GM12892 (cell line): ENCODE results near the gene LARGE1.

Experiments
- POLR2A ChIP-seq: IDR thresholded peaks from 2 replicates; pipeline ENCODE4 v1.6.1; 2011; ENCODE audit warnings: low read depth, low read length, control low read depth
- POLR2AphosphoS5 ChIP-seq: IDR thresholded peaks from 2 replicates; pipeline ENCODE4 v1.6.1; 2011; ENCODE audit warnings: low read depth, low read length, control low read depth
- TAF1 ChIP-seq: IDR thresholded peaks from 2 replicates; pipeline ENCODE4 v1.6.1; 2011; ENCODE audit warnings: low read depth, mild to moderate bottlenecking, control low read depth, low read length, borderline replicate concordance

DNA sequence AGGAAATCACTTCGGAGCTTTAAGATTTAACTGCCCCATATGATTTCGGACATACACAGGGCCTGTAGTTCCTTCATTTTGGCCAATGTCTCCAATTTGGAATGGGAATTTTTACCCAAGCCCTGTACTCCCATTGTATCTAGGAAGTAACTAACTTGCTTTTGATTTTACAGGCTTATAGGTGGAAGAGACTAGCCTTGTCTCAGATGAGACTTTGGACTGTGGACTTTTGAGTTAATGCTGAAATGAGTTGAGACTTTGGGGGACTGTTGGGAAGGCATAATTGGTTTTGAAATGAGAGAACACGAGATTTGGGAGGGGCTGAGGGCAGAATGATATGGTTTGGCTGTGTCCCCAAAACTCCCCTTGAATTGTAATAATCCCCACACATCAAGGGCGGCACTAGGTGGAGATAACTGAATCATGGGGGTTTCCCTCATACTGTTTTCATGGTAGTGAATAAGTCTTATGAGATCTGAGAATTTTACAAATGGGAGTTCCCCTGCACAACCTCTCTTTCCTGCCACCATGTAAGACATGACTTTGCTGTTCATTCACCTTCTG is 130.5 kb downstream of the LARGE1 start:
- TF ChIP-seq POLR2AphosphoS5: no peak
- TF ChIP-seq POLR2A: no peak
- no peak for TF ChIP-seq TAF1
